ENCODE data around the gene PTPN11. TPM values are rescaled to one million over a fixed set of nuclear protein-coding genes. Genes with fewer than 3 reads are reported as not detected.

The PTPN11 gene
- polyA plus RNA-seq, 1 experiment: 46.1 TPM

DNA sequence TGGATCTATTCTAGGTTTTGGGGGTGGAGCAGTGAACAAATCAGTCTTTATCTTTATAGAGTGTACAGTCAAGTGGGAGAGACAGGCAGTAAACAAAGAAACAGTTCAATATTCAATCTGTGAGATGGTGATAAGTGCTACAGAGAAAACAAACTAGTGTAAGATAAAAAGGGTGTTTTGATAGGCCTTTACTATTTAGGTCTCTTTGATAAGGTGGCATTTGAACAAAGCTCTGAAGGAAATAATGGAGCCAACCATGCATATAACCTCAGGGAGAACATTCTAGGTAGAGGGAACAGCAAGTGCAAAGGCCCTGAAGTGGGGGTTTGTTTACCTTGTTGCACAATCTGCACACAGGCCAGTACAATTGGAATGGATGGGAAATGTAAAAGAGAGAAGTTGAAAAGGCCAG is 47.3 kb downstream of the PTPN11 start:
- H3K36me3 ChIP-seq (ENCODE audit: control insufficient read depth, insufficient read depth, low read length): peaks cover 5% of the 10 kb centered on the region
- H3K27me3 ChIP-seq (ENCODE audit: control insufficient read depth, insufficient read depth, low read length): no peaks in the 10 kb centered on the region
- CTCF ChIA-PET: no interaction called here
- no peak overlapping the region for H3K4me3 ChIP-seq (ENCODE audit: low read depth, low read length)
- POLR2A ChIA-PET: no interaction called here
- DNase-seq (ENCODE audit: low read depth): no peak
- TF ChIP-seq, protein P1, sequence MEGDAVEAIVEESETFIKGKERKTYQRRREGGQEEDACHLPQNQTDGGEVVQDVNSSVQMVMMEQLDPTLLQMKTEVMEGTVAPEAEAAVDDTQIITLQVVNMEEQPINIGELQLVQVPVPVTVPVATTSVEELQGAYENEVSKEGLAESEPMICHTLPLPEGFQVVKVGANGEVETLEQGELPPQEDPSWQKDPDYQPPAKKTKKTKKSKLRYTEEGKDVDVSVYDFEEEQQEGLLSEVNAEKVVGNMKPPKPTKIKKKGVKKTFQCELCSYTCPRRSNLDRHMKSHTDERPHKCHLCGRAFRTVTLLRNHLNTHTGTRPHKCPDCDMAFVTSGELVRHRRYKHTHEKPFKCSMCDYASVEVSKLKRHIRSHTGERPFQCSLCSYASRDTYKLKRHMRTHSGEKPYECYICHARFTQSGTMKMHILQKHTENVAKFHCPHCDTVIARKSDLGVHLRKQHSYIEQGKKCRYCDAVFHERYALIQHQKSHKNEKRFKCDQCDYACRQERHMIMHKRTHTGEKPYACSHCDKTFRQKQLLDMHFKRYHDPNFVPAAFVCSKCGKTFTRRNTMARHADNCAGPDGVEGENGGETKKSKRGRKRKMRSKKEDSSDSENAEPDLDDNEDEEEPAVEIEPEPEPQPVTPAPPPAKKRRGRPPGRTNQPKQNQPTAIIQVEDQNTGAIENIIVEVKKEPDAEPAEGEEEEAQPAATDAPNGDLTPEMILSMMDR (IDR thresholded peaks at IDR 0.05; ENCODE audit: insufficient read depth, low read depth, low read length): no peak

DNA sequence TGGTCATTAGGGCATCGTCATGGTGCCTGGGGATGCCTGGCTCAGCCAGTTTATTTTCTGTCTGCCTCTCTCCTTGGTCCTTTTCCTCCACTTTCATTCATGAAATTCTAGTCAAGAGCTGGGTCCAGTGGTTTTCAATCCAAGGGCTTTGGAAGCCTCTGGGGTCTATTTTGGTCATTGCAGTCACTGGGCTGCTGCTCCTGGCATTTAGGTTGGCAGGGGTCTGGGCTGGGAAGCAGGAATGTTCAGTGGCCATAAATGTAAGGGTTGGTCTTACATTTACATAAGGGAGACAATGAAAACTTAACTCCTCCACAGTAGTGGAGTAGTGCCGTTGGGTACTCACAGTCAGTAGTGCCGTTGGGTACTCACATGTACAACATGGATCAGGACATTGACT is 48.1 kb downstream of the PTPN11 start:
- POLR2A ChIA-PET: no interaction called here
- CTCF ChIA-PET: no interaction called here

DNA sequence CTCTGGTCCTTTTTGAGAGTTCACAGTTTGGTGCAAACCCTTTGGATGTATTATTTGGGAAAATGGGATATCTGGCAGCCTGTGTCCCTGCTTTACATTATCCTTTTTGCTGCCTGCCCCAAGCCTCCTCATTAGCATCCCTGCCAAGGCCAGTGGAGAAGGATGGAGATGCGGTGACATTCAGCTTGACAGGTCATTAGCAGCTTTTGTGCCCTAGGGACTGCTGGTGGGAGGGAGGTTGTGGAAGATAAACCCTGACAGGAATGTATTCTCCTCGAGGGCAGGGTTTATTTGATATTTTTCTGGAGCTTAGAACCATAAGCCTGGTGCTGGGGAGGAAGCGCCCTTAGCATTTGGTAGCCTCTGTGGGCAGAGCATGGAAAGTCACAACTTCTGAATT is 49.3 kb downstream of the PTPN11 start:
- no peak overlapping the region for H3K4me3 ChIP-seq (ENCODE audit: low read depth, low read length)
- POLR2A ChIA-PET: no interaction called here
- no peaks in the 10 kb centered on the region for H3K27me3 ChIP-seq (ENCODE audit: control insufficient read depth, insufficient read depth, low read length)
- no peak for DNase-seq (ENCODE audit: low read depth)
- CTCF ChIA-PET: no interaction called here
- H3K36me3 ChIP-seq (ENCODE audit: control insufficient read depth, insufficient read depth, low read length): peaks cover 5% of the 10 kb centered on the region
- TF ChIP-seq, protein P1 (IDR thresholded peaks at IDR 0.05; ENCODE audit: insufficient read depth, low read depth, low read length): no peak

More for the DNA sequence above, 48.1 kb downstream of the PTPN11 start:
- no peaks in the 10 kb centered on the region for H3K27me3 ChIP-seq (ENCODE audit: control insufficient read depth, insufficient read depth, low read length)
- no peak overlapping the region for H3K4me3 ChIP-seq (ENCODE audit: low read depth, low read length)
- no peak for DNase-seq (ENCODE audit: low read depth)
- peaks cover 5% of the 10 kb centered on the region for H3K36me3 ChIP-seq (ENCODE audit: control insufficient read depth, insufficient read depth, low read length)
- TF ChIP-seq, protein P1 (IDR thresholded peaks at IDR 0.05; ENCODE audit: insufficient read depth, low read depth, low read length): no peak

DNA sequence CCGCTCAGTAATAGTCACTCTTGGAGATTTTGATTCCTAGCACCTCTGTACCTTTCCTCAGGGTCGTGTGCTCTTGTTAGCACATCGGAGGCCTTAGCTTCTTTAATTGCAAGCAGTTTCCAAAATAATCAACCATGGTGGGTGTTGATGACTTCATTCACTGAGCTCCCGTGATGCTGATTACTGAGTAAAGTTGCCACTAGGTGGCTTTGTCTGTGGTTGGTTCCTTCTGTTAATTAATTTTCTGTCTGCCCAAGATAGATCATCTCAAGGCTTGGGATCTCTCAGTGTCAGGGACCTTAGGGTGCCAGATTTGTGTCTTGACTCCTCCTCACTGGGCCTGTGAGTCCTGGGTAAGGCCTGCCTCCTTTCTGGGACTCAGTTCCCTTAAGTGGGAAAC is 54.3 kb downstream of the PTPN11 start:
- TF ChIP-seq, protein P1 (IDR thresholded peaks at IDR 0.05; ENCODE audit: insufficient read depth, low read depth, low read length): no peak
- H3K4me3 ChIP-seq (ENCODE audit: low read depth, low read length): no peak overlapping the region
- POLR2A ChIA-PET: no interaction called here
- H3K27me3 ChIP-seq (ENCODE audit: control insufficient read depth, insufficient read depth, low read length): no peaks in the 10 kb centered on the region
- no peak for DNase-seq (ENCODE audit: low read depth)
- H3K36me3 ChIP-seq (ENCODE audit: control insufficient read depth, insufficient read depth, low read length): peaks cover 10% of the 10 kb centered on the region
- CTCF ChIA-PET: interaction anchor here (0.9 to 2.1 kb wide), 3 partner anchors 11 to 23 kb away, joined by 3 to 7 read pairs (median 3); no protein-coding TSS in a partner anchor

DNA sequence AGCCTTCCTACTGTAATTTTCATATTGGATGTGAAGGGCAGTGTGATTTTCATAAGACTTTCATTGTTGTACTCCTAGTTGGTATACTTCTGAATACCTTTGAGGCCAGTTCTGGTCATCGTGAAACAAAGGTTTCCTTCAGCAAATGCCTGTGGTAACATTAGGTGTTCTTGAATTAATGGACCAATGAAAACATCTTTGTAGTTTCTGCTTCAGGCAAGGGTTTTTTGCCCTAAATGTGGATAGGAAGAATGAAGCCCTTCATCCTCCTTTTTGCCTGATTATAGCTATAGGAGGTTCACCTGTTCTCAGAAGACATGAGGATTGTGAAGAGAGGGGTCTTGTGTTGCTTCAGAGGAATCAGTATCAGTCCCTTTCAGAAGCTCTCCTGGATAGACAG is 60.7 kb downstream of the PTPN11 start:
- TF ChIP-seq, protein P1 (IDR thresholded peaks at IDR 0.05; ENCODE audit: insufficient read depth, low read depth, low read length): no peak
- no peak overlapping the region for H3K4me3 ChIP-seq (ENCODE audit: low read depth, low read length)
- ChIA-PET POLR2A (no interaction called here), CTCF (interaction anchor here (0.9 kb wide), 1 partner anchor 8 kb away, joined by 5 read pairs; no protein-coding TSS in a partner anchor)
- H3K27me3 ChIP-seq (ENCODE audit: control insufficient read depth, insufficient read depth, low read length): no peaks in the 10 kb centered on the region
- peaks cover 9% of the 10 kb centered on the region for H3K36me3 ChIP-seq (ENCODE audit: control insufficient read depth, insufficient read depth, low read length)
- no peak for DNase-seq (ENCODE audit: low read depth)
